Measurements from ENCODE around the gene MYO5B. TPM values are rescaled to one million over a fixed set of nuclear protein-coding genes. Genes with fewer than 3 reads are reported as not detected.

The MYO5B gene
- total RNA-seq, 1 donor from 2014 or later, result 22.6 TPM

- no peak for DNase-seq (ENCODE audit: extremely low spot score in 2 of 2)
- TF ChIP-seq CTCF (IDR thresholded peaks at IDR 0.05) (no peak), POLR2A (IDR thresholded peaks at IDR 0.05) (no peak), POLR2AphosphoS5 (IDR thresholded peaks at IDR 0.05; ENCODE audit: insufficient read depth in 1 of 2, low read depth in 1 of 2) (no peak)
These were observed 318.4 kb downstream of the MYO5B start for GRCh38 chr18:49876536-49876935.

GRCh38 chr18:49875783-49876182 lies 319.2 kb downstream of the MYO5B start:
- intact Hi-C loops (cut with DNase I), result no loop called here
- H3K4me3 ChIP-seq, result no peak overlapping the region
- H3K27me3 ChIP-seq, result no peaks in the 10 kb centered on the region
- no peak overlapping the region for H3K27ac ChIP-seq
- H3K4me1 ChIP-seq, result no peaks in the 10 kb centered on the region
- TF ChIP-seq POLR2A (IDR thresholded peaks at IDR 0.05) (no peak), CTCF (IDR thresholded peaks at IDR 0.05) (no peak), POLR2AphosphoS5 (IDR thresholded peaks at IDR 0.05; ENCODE audit: insufficient read depth in 1 of 2, low read depth in 1 of 2) (no peak)
- no peak for DNase-seq (ENCODE audit: extremely low spot score in 2 of 2)
- peaks cover 0 to 6% of the 10 kb centered on the region in 2 donors for H3K36me3 ChIP-seq
- no peaks in the 10 kb centered on the region for H3K9me3 ChIP-seq

More at GRCh38 chr18:49876536-49876935, 318.4 kb downstream of the MYO5B start:
- H3K4me3 ChIP-seq, result no peak overlapping the region
- no peaks in the 10 kb centered on the region for H3K4me1 ChIP-seq
- intact Hi-C loops (cut with DNase I), result no loop called here
- H3K27me3 ChIP-seq, result no peaks in the 10 kb centered on the region
- no peaks in the 10 kb centered on the region for H3K9me3 ChIP-seq
- H3K27ac ChIP-seq, result no peak overlapping the region
- peaks cover 0 to 6% of the 10 kb centered on the region in 2 donors for H3K36me3 ChIP-seq

- no peak for DNase-seq (ENCODE audit: extremely low spot score in 2 of 2)
- Histone ChIP-seq H3K4me3 (no peak overlapping the region), H3K9me3 (no peaks in the 10 kb centered on the region), H3K27ac (no peak overlapping the region), H3K4me1 (no peaks in the 10 kb centered on the region), H3K36me3 (peaks cover 0 to 6% of the 10 kb centered on the region in 2 donors), H3K27me3 (no peaks in the 10 kb centered on the region)
- TF ChIP-seq POLR2AphosphoS5 (IDR thresholded peaks at IDR 0.05; ENCODE audit: insufficient read depth in 1 of 2, low read depth in 1 of 2) (no peak), POLR2A (IDR thresholded peaks at IDR 0.05) (no peak), CTCF (IDR thresholded peaks at IDR 0.05) (no peak)
- intact Hi-C loops (cut with DNase I), result no loop called here
These were observed 319.8 kb downstream of the MYO5B start for GRCh38 chr18:49875155-49875554.

GRCh38 chr18:49874238-49874637 lies 320.7 kb downstream of the MYO5B start:
- H3K4me3 ChIP-seq, result no peak overlapping the region
- H3K27ac ChIP-seq, result no peak overlapping the region
- intact Hi-C loops (cut with DNase I), result no loop called here
- no peak for DNase-seq (ENCODE audit: extremely low spot score in 2 of 2)
- H3K27me3 ChIP-seq, result no peaks in the 10 kb centered on the region
- H3K9me3 ChIP-seq, result no peaks in the 10 kb centered on the region
- TF ChIP-seq CTCF (IDR thresholded peaks at IDR 0.05), result no peak
- H3K36me3 ChIP-seq, result peaks cover 0 to 6% of the 10 kb centered on the region in 2 donors
- no peaks in the 10 kb centered on the region for H3K4me1 ChIP-seq

- Histone ChIP-seq H3K9me3 (no peaks in the 10 kb centered on the region), H3K27ac (no peak overlapping the region), H3K27me3 (no peaks in the 10 kb centered on the region), H3K4me1 (no peaks in the 10 kb centered on the region), H3K4me3 (no peak overlapping the region), H3K36me3 (no peaks in the 10 kb centered on the region)
- no peak for DNase-seq (ENCODE audit: extremely low spot score in 2 of 2)
- TF ChIP-seq POLR2A (IDR thresholded peaks at IDR 0.05), result no peak
- TF ChIP-seq POLR2AphosphoS5 (IDR thresholded peaks at IDR 0.05; ENCODE audit: insufficient read depth in 1 of 2, low read depth in 1 of 2), result no peak
- no peak for TF ChIP-seq CTCF (IDR thresholded peaks at IDR 0.05)
- intact Hi-C loops (cut with DNase I), result no loop called here
These were observed 325.6 kb downstream of the MYO5B start for GRCh38 chr18:49869354-49869753.
